OCI-LY7 (cell line): ENCODE measurements around the gene RAB31. TPM values are rescaled to one million over a fixed set of nuclear protein-coding genes. Genes with fewer than 3 reads are reported as not detected.

Experiments used
- BruUV-seq: library from RNA; stranded (reverse); fragments of 400-500 nt; replicated peaks from 2 replicates; lab custom pipeline; 2021; lab: Mats Ljungman, UMichigan
- CTCF ChIA-PET: fragments of 300-600 bp; sonication (Branson Sonifier 250); formaldehyde crosslinking; loops from one replicate; lab custom pipeline; 2022; ENCODE audit warnings: antibody characterized with exemption; ENCODE audit not compliant: unreplicated experiment; lab: Charles Lee
- POLR2A ChIA-PET: fragments of 300-600 bp; sonication (Branson Sonifier 250); formaldehyde crosslinking; loops from one replicate; lab custom pipeline; 2022; ENCODE audit warnings: antibody characterized with exemption; lab: Charles Lee
- DNase-seq: peaks from one replicate; pipeline ENCODE4 v3.0.0-alpha.2; 2015; ENCODE audit warnings: low spot score
- H2AFZ ChIP-seq: fragments of 200-600 bp; sonication (generic), shearing (Covaris generic); 2 replicates; pipeline ENCODE4 v1.6.1; 2014; ENCODE audit warnings: mild to moderate bottlenecking, antibody characterized with exemption, low read length, moderate library complexity
- H3K27ac ChIP-seq: fragments of 200-600 bp; sonication (generic); 2 replicates; pipeline ENCODE4 v1.5.1; 2014; ENCODE audit warnings: mixed run types, low read depth, mild to moderate bottlenecking, moderate library complexity, low read length, inconsistent platforms; ENCODE audit not compliant: poor library complexity, severe bottlenecking
- H3K36me3 ChIP-seq: fragments of 200-600 bp; sonication (generic); 2 replicates; pipeline ENCODE4 v1.6.1; 2014; ENCODE audit warnings: mild to moderate bottlenecking, antibody characterized with exemption, low read length, moderate library complexity, mixed read lengths; ENCODE audit not compliant: insufficient read depth
- H3K4me1 ChIP-seq: fragments of 200-600 bp; sonication (generic); 2 replicates; pipeline ENCODE4 v1.5.1; 2014; ENCODE audit warnings: mild to moderate bottlenecking, low read length; ENCODE audit not compliant: insufficient read depth, poor library complexity, severe bottlenecking
- H3K4me2 ChIP-seq: fragments of 200-600 bp; sonication (generic); 2 replicates; pipeline ENCODE4 v1.6.1; 2014; ENCODE audit warnings: mild to moderate bottlenecking, low read length
- H3K4me3 ChIP-seq: fragments of 200-600 bp; sonication (generic); 2 replicates; pipeline ENCODE4 v1.5.1; 2014; ENCODE audit warnings: mild to moderate bottlenecking, low read depth, low read length; ENCODE audit not compliant: poor library complexity, severe bottlenecking
- H3K79me2 ChIP-seq: fragments of 200-600 bp; sonication (generic); 2 replicates; pipeline ENCODE4 v1.6.1; 2016; ENCODE audit warnings: low read depth, mild to moderate bottlenecking, low read length, moderate library complexity, mixed read lengths; ENCODE audit not compliant: insufficient read depth
- H3K9me2 ChIP-seq: fragments of 200-600 bp; sonication (generic); 2 replicates; pipeline ENCODE4 v1.6.1; 2016; ENCODE audit warnings: mild to moderate bottlenecking, low read length, mixed read lengths; ENCODE audit not compliant: insufficient read depth
- H3K9me3 ChIP-seq: fragments of 200-600 bp; sonication (generic); 2 replicates; pipeline ENCODE4 v1.6.1; 2014; ENCODE audit warnings: mild to moderate bottlenecking, mixed run types, low read length, mixed read lengths
- H4K20me1 ChIP-seq: fragments of 200-600 bp; sonication (generic); 2 replicates; pipeline ENCODE4 v1.6.1; 2014; ENCODE audit warnings: mild to moderate bottlenecking, antibody characterized with exemption, low read length, moderate library complexity, mixed read lengths; ENCODE audit not compliant: insufficient read depth
- CTCF ChIP-seq: fragments of 200-600 bp; sonication (generic); conservative IDR thresholded peaks from 2 replicates; pipeline ENCODE4 v1.5.1; 2014; ENCODE audit warnings: mild to moderate bottlenecking, antibody characterized with exemption, low read length, moderate library complexity, mixed read lengths
- EZH2phosphoT487 ChIP-seq: fragments of 200-600 bp; sonication (generic); IDR thresholded peaks from 2 replicates; pipeline ENCODE4 v1.6.1; 2018; ENCODE audit warnings: low read depth, borderline replicate concordance, mild to moderate bottlenecking, mixed run types, antibody characterized with exemption, low read length, moderate library complexity, mixed read lengths
- intact Hi-C: fragments of 100-400 bp; cut with micrococcal nuclease; formaldehyde crosslinking; loops from one replicate; pipeline ENCODE4 v1.10.0; 2022; ENCODE audit not compliant: unreplicated experiment
- total RNA-seq, 2 experiments: library from RNA; depleted of rRNA in 1 of 2; stranded (reverse); fragments of >200 nt in 1 of 2; shearing (Covaris generic) in 1 of 2; gene quantifications; 2 replicates each; pipeline ENCODE4 v1.2.3, GENCODE V29; 2014 to 2022

Gene RAB31
- total RNA-seq, 2 experiments from 2014 or later: not detected

GRCh38 chr18:9885170-9886004 is 177.3 kb downstream of the RAB31 start, which contains the start of gene TXNDC2:
TXNDC2 (plus strand) TSS chr18:9885973; CDS start chr18:9886681, 708 bp downstream.
- Histone ChIP-seq H3K79me2 (no peaks in the 10 kb centered on the region), H3K4me3 (no peak within 1 kb of the TSS), H3K4me2 (no peak within 1 kb of the TSS), H2AFZ (no peak within 1 kb of the TSS), H3K27ac (no peak within 1 kb of the TSS), H3K36me3 (no peaks in the 10 kb centered on the region), H3K4me1 (no peaks in the 10 kb centered on the region), H3K9me2 (no peaks in the 10 kb centered on the region), H4K20me1 (no peaks in the 10 kb centered on the region), H3K9me3 (no peaks in the 10 kb centered on the region)
- POLR2A ChIA-PET: interaction anchor here (1.1 kb wide), 1 partner anchor 13 kb away, joined by 3 read pairs; no protein-coding TSS in a partner anchor
- DNase-seq: no peak
- intact Hi-C loops: no loop called here
- BruUV-seq: no TSS peak
- no peak for TF ChIP-seq CTCF
- TF ChIP-seq EZH2phosphoT487: no peak
- CTCF ChIA-PET: no interaction called here

- POLR2A ChIA-PET: interaction anchor here (1.1 kb wide), 1 partner anchor 14 kb away, joined by 3 read pairs; no protein-coding TSS in a partner anchor
- no peak overlapping the region for H3K4me2 ChIP-seq
Observed at GRCh38 chr18:9886005-9886348, 177.9 kb downstream of the RAB31 start.

More at GRCh38 chr18:9886005-9886348, 177.9 kb downstream of the RAB31 start:
- CTCF ChIA-PET: no interaction called here
- Histone ChIP-seq H4K20me1 (no peaks in the 10 kb centered on the region), H3K36me3 (no peaks in the 10 kb centered on the region), H3K4me1 (no peaks in the 10 kb centered on the region), H3K79me2 (no peaks in the 10 kb centered on the region), H3K27ac (no peak overlapping the region), H2AFZ (no peak overlapping the region), H3K9me2 (no peaks in the 10 kb centered on the region), H3K4me3 (no peak overlapping the region), H3K9me3 (no peaks in the 10 kb centered on the region)
- no TSS peak for BruUV-seq
- TF ChIP-seq CTCF (no peak), EZH2phosphoT487 (no peak)
- intact Hi-C loops: no loop called here
- DNase-seq: no peak
